ENCODE measurements around the gene MRAP.

Gene MRAP

DNA sequence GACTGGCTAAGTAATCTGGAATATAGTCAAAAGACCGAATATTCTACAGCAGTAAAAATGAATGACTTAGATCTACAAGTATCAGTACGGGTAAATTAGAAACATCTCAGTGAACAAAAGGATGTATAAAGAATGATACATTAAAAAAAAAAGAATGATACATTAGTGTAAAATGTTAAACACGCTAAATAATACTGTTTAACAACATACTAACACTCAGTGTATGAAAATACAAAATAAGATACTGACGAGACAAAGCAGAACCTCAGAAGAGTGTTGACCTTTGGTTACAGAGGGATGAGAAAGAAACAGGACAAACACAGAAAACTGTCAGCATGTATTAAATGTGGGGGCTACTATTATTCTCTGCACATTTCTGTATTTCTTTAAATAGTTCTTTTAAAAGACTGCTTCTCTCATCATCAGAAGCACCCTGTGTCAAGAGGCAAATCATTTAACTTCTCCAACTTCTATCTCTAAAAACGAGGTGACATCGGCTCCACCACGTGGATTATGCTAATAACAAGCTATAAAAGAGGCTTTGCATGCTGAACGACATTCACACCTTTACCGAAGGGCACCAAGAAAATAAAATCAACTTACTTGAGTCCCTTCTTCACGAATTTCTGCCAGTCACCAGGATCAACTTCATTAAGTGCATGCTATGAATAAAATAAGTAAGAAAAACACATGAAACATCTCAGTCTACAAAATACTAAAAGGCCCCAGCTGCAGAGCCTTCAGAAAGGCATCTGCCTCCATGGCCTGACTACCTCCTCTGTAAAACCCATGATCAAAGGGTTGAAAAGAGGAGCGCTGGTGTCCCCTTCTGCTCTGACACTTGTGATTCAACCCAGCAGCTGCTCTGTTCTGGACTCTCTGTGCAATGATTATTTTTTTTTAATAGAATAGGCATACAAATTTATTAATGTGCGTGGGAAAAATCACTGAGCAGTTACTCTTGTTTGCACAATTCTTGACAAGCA, 42.5 kb downstream of the MRAP start:
- DNase-seq (ENCODE audit: low read depth in 2 of 2) = no peak
- TF ChIP-seq, protein P1, sequence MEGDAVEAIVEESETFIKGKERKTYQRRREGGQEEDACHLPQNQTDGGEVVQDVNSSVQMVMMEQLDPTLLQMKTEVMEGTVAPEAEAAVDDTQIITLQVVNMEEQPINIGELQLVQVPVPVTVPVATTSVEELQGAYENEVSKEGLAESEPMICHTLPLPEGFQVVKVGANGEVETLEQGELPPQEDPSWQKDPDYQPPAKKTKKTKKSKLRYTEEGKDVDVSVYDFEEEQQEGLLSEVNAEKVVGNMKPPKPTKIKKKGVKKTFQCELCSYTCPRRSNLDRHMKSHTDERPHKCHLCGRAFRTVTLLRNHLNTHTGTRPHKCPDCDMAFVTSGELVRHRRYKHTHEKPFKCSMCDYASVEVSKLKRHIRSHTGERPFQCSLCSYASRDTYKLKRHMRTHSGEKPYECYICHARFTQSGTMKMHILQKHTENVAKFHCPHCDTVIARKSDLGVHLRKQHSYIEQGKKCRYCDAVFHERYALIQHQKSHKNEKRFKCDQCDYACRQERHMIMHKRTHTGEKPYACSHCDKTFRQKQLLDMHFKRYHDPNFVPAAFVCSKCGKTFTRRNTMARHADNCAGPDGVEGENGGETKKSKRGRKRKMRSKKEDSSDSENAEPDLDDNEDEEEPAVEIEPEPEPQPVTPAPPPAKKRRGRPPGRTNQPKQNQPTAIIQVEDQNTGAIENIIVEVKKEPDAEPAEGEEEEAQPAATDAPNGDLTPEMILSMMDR (IDR thresholded peaks at IDR 0.05; ENCODE audit: low read depth, low read length) = no peak

DNA sequence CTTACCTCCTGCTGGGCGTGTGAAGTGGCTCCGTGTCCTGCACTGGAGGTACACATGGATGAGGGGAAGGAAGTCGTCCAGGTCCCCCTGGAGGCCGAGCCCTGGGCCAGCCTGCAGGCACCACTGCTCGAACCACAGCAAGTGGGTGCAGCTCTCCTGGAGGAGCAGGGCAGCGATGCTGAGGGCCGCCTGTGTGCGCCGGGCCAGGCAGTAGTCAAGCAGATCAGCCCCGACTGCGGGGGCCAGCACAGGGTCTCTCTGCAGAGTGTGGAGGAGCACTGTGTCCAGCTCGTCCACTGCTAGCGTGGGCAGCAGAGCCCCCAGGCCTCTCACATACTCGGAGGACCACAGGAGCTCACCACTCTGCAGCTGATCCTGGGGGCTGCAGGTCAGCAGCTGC, 48.3 kb downstream of the MRAP start:
- H3K4me3 ChIP-seq (replicated peaks in 1 of 2; ENCODE audit: low read depth in 2 of 2, low read length in 2 of 2) = no peak overlapping the region
- DNase-seq (ENCODE audit: low read depth in 2 of 2) = no peak
- TF ChIP-seq, protein P1 (IDR thresholded peaks at IDR 0.05; ENCODE audit: low read depth, low read length) = no peak

More for the DNA sequence above, 42.5 kb downstream of the MRAP start:
- no peak overlapping the region for H3K4me3 ChIP-seq (replicated peaks in 1 of 2; ENCODE audit: low read depth in 2 of 2, low read length in 2 of 2)

DNA sequence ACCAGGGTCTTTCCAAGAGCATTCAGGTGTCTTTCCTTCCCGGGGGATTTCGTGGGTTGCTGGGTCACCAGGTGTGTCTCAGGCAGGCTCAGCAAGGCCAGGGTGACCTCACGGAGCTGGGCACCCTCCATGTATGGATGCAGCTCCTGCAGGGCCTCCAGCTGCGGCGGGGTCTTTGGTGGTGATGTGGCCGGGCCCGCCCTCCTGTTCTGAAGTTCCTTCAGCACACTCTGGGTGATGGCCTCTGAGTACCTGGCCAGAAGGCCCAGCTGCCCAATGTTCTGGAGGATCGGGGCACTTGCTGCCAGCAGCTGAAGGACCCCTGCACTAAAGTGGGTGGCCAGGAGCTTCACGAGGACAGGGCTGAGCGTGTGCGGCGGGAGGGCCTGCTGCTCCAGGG, 48.7 kb downstream of the MRAP start:
- no peak for DNase-seq (ENCODE audit: low read depth in 2 of 2)
- H3K4me3 ChIP-seq (replicated peaks in 1 of 2; ENCODE audit: low read depth in 2 of 2, low read length in 2 of 2) = no peak overlapping the region
- TF ChIP-seq, protein P1 (IDR thresholded peaks at IDR 0.05; ENCODE audit: low read depth, low read length) = no peak

DNA sequence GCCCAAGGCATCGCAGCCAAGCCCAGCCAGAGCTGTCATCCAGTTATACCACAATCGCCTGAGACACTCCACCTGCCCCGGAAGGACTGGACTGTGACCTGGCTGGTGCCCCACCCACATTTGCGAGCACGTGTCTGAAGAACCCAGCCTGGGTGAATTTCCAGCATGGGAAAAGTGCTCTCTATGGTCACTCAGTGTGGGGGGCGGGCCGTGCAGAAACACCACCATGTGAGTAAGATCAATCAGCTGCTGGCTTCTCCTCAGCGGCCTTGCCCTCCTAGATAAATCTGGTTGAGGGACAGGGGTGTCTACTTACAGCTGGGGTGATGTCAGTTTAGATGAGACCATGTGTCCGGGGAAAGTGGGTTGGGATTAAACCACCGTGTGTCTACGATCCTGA, 49.3 kb downstream of the MRAP start:
- no peak for DNase-seq (ENCODE audit: low read depth in 2 of 2)
- no peak overlapping the region for H3K4me3 ChIP-seq (replicated peaks in 1 of 2; ENCODE audit: low read depth in 2 of 2, low read length in 2 of 2)
- TF ChIP-seq, protein P1 (IDR thresholded peaks at IDR 0.05; ENCODE audit: low read depth, low read length) = no peak

DNA sequence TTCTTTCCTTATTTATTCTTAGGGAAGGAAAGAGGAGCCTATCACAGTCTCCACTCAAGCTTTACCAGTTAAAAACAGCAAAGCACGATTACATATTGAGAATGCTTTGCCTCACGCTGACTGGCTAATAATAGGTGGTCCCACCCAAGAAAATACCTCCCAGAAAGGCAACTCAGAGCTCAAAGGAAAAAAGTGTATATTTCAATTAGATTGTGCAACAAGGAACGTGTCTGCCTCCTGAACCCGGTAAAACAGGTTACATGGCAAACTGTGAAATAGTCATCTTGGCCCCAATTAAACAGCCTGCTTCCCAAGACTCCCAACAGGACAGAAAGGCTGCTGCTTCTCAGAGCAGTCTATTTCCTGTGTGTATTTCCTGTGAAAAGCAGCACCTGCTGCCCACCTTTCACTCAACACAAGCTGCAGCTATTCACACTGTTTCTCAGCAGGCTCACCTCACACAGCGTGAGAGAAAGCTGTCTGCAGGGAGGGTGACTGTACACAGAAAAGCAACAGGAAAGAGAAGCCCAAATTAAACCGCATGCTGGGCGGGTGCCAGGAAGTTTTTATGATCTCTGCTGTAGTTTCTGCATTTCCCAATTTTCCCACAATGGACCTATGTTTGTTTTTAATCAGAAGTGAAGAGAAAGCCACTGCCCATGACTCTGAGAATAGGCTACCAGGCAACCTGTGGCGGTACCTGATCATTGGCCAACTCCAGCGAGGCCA, 50.1 kb downstream of the MRAP start:
- no peak for DNase-seq (ENCODE audit: low read depth in 2 of 2)
- no peak overlapping the region for H3K4me3 ChIP-seq (replicated peaks in 1 of 2; ENCODE audit: low read depth in 2 of 2, low read length in 2 of 2)
- TF ChIP-seq, protein P1 (IDR thresholded peaks at IDR 0.05; ENCODE audit: low read depth, low read length) = no peak

DNA sequence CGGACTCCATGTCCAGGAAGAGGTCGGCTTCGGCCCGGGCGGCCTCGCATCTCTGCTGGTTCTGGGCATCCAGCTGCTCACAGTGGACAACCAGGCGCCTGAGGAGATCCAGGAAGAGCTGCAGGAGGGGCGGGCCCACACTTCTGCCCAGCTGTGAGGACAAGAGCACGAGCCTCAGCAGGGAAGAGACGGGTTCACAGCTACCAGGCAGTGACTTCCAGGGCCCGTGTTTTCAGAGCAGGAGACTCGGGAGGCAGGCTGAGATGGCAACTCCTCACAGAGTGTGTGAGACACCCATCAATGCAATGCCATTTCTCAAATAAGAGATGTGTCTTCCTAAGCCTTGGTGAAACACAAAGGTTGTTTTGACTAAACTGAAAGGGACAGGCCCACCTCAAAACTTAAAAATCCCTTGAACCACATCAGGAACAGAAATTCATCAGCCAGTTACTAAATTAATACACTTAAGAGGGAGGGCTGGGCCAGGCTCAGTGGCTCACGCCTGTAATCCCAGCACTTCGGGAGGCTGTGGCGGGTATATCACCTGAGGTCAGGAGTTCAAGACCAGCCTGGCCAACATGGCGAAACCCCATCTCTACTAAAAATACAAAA, 50.8 kb downstream of the MRAP start:
- TF ChIP-seq, protein P1 (IDR thresholded peaks at IDR 0.05; ENCODE audit: low read depth, low read length) = no peak
- H3K4me3 ChIP-seq (replicated peaks in 1 of 2; ENCODE audit: low read depth in 2 of 2, low read length in 2 of 2) = no peak overlapping the region
- DNase-seq (ENCODE audit: low read depth in 2 of 2) = no peak

All from cardiac fibroblast (primary cell).